Psoas muscle (tissue), 8 donors: ENCODE measurements around the gene CRAT. TPM values are rescaled to one million over a fixed set of nuclear protein-coding genes. Genes with fewer than 3 reads are reported as not detected.

Source experiments
- ATAC-seq, 4 donors: fragments of 200-7000 bp; cut with Tn5 transposase; one replicate each; pipeline ENCODE4 v1.9.1; 2020; ENCODE audit warnings: moderate library complexity in 3 of 4, mild to moderate bottlenecking in 2 of 4
- DNase-seq, 2 donors: peaks; one replicate each; pipeline ENCODE4 v3.0.0-alpha.2; 2020
- H3K27ac ChIP-seq: fragments of 200-600 bp; one replicate; pipeline ENCODE4 v1.8.0; 2022
- H3K27me3 ChIP-seq, 3 donors: fragments of 200-600 bp in 1 of 3; one replicate each; pipeline versions ENCODE4 v1.6.1 to v1.8.0; 2013 to 2022; ENCODE audit warnings: low read length in 2 of 3, mild to moderate bottlenecking in 2 of 3, moderate library complexity in 1 of 3; ENCODE audit not compliant: insufficient read depth in 3 of 3
- H3K36me3 ChIP-seq, 2 donors: fragments of 200-600 bp in 1 of 2; one replicate each; pipeline versions ENCODE4 v1.6.1 to v1.8.0; 2013 to 2022; ENCODE audit warnings: low read depth in 1 of 2, mild to moderate bottlenecking in 1 of 2, moderate library complexity in 1 of 2; ENCODE audit not compliant: insufficient read depth in 1 of 2
- H3K4me1 ChIP-seq: fragments of 200-600 bp; one replicate; pipeline ENCODE4 v1.8.0; 2022
- H3K4me3 ChIP-seq: fragments of 200-600 bp; one replicate; pipeline ENCODE4 v1.8.0; 2022; ENCODE audit warnings: mild to moderate bottlenecking
- H3K9me3 ChIP-seq: fragments of 200-600 bp; one replicate; pipeline ENCODE4 v1.8.0; 2022
- CTCF ChIP-seq: fragments of 200-600 bp; IDR thresholded peaks from one replicate; pipeline ENCODE4 v1.8.0; 2022; ENCODE audit warnings: antibody characterized with exemption
- WGBS, 3 donors: extraction: QIAGEN DNeasy Blood & Tissue Kit; methylation state at CpG; one replicate each; pipeline versions ENCODE4 v1.1.6 to v1.1.7; 2013; 5-methylcytosine and 5-hydroxymethylcytosine counted together
- intact Hi-C, 2 donors: fragments of 100-400 bp; cut with DNase I; formaldehyde crosslinking; loops; one replicate each; pipeline versions ENCODE4 v1.11.0 to v1.14.2; 2022
- polyA plus RNA-seq, 3 donors: library from polyadenylated mRNA; stranded (reverse); fragments of 200-250 nt; gene quantifications; one replicate each; pipeline ENCODE4 v1.2.3, GENCODE V29; 2013
- total RNA-seq, 4 donors: library from RNA; stranded (reverse); fragmentation: NEBNext Ultra II Directional in 2 of 4; extraction: Animal tissue kit (Norgen Biotek cat#: 25700) in 2 of 4; gene quantifications; one replicate each; pipeline versions ENCODE4 v1.2.1 to v1.2.4, GENCODE V29; 2021 to 2023
- donor health status: healthy with polysubstance abuse.
- donor health status: DM: no; HTN: no; CAD: no; lungs with moderate emphysema.
- donor health status: Bipolar disorder and iron deficiency.
- donor health status: healthy.
- donor health status: DM: yes; HTN: yes; CAD: no.
- donor health status: DM: no; HTN: no; CAD: no.
- donor health status: DM: no; HTN: no; CAD: no.
- donor health status: DM: yes; HTN: yes; CAD: no.

The CRAT gene
- total and polyA plus RNA-seq, 7 donors, result 88.7 to 229 (median 123) TPM

- DNase-seq (no peak), ATAC-seq (no peak)
- Histone ChIP-seq H3K4me1 (peaks cover 6% of the 10 kb centered on the region), H3K27ac (no peak overlapping the region), H3K27me3 (no peaks in the 10 kb centered on the region), H3K4me3 (no peak overlapping the region), H3K36me3 (peaks cover 4 to 58% of the 10 kb centered on the region in 2 donors), H3K9me3 (no peaks in the 10 kb centered on the region)
- WGBS, 3 donors, result 94 to 95% (median 94%) methylated on average over 12 of the region's 12 CpGs
- intact Hi-C loops, result no loop called here
- no peak for TF ChIP-seq CTCF
Observed at GRCh38 chr9:129095908-129096307, 14.7 kb downstream of the CRAT start.

- Histone ChIP-seq H3K4me3 (no peak overlapping the region), H3K36me3 (peaks cover 4 to 57% of the 10 kb centered on the region in 2 donors), H3K9me3 (no peaks in the 10 kb centered on the region), H3K27me3 (no peaks in the 10 kb centered on the region), H3K27ac (no peak overlapping the region), H3K4me1 (peaks cover 6% of the 10 kb centered on the region)
- intact Hi-C loops, result no loop called here
- TF ChIP-seq CTCF, result no peak
- peak in 1 of 4 donors; percentile 7 for ATAC-seq
- DNase-seq, result no peak
- WGBS, 3 donors, result 89 to 93% (median 91%) methylated on average over 15 to 21 of the region's 21 CpGs
Observed at GRCh38 chr9:129095170-129095667, 15.4 kb downstream of the CRAT start.

GRCh38 chr9:129094387-129095169, 16.0 kb downstream of the CRAT start:
- Histone ChIP-seq H3K4me3 (no peak overlapping the region), H3K27ac (peak overlapping the region; percentile 4), H3K4me1 (peaks cover 6% of the 10 kb centered on the region), H3K9me3 (no peaks in the 10 kb centered on the region), H3K27me3 (no peaks in the 10 kb centered on the region), H3K36me3 (peaks cover 4 to 57% of the 10 kb centered on the region in 2 donors)
- ATAC-seq, result peak; percentile 32 to 57 (median 36)
- DNase-seq, result no peak
- 60 to 72% (median 67%) methylated on average over 13 of the region's 13 CpGs for WGBS, 3 donors
- TF ChIP-seq CTCF, result no peak
- intact Hi-C loops, result no loop called here

- peak overlapping the region; percentile 4 for H3K27ac ChIP-seq
- H3K4me3 ChIP-seq, result no peak overlapping the region
- H3K27me3 ChIP-seq, result no peaks in the 10 kb centered on the region
- H3K9me3 ChIP-seq, result no peaks in the 10 kb centered on the region
- peaks cover 4 to 63% of the 10 kb centered on the region in 2 donors for H3K36me3 ChIP-seq
- DNase-seq, result no peak
- no peak for TF ChIP-seq CTCF
- intact Hi-C loops, result no loop called here
- peaks cover 6% of the 10 kb centered on the region for H3K4me1 ChIP-seq
- WGBS, 3 donors, result 78 to 83% (median 83%) methylated on average over 20 of the region's 20 CpGs
- ATAC-seq, result peak in 3 of 4 donors; percentile 3 to 16 (median 16)
Observed at GRCh38 chr9:129093602-129094386, 16.8 kb downstream of the CRAT start.
